OCI-M2 (cell line): Measurements from ENCODE around the gene PTPRR.
"Not testable (repeated sequence)": the region's sequence is repeated elsewhere in the genome, so short reads cannot be mapped to it uniquely, and the experiment has no call there.

Experiments
- DNase-seq: peaks from one replicate; lab custom pipeline; 2025; ENCODE audit not compliant: unreplicated experiment; lab: John Stamatoyannopoulos, UW

The PTPRR gene

DNA sequence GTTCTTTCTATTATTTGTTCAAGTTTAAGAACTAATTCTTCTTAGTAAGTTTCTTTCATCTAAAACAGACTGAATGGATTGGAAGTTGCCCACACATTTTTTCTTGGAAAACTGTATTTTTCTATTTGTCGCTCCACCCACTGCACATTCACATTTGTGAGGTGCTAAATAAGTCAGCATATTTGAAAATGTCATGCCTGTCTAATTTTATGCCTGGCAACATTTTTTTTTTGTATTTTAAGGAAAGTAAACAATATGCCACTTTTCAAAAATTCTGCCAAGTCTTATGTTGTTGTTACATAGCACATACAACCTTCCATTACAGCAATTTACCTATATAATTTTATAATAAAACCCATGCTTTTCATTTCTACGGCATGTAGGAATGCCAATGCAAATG, 170.6 kb downstream of the PTPRR start:
- no peak for DNase-seq

GRCh38 chr12:70748809-70749208, 171.7 kb downstream of the PTPRR start:
- DNase-seq = no peak

GRCh38 chr12:70747445-70748260, 172.9 kb downstream of the PTPRR start:
- no peak for DNase-seq

DNA sequence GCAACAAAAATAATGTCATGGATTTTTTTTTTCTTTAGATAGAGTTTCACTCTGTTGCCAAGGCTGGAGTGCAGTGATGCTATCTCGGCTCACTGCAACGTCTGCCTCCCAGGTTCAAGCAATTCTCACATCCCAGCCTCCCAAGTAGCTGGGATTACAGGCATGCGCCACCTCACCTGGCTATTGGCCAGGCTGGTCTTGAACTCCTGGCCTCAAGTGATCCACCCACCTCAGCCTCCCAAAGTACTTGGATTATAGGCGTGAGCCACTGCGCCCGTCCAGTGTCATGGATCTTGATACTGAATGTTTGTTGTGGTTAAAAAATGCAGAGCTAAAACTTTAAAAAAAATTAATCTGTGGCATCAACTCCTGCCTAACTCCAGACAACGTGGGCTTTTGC, 175.5 kb downstream of the PTPRR start:
- no peak for DNase-seq

GRCh38 chr12:70744178-70744577, 176.4 kb downstream of the PTPRR start:
- no peak for DNase-seq

- DNase-seq = no peak
Observed at GRCh38 chr12:70741256-70741655, 179.3 kb downstream of the PTPRR start.

GRCh38 chr12:70739756-70740155, 180.8 kb downstream of the PTPRR start:
- no peak for DNase-seq

- no peak for DNase-seq
Observed at GRCh38 chr12:70736351-70737133, 184.0 kb downstream of the PTPRR start.

DNA sequence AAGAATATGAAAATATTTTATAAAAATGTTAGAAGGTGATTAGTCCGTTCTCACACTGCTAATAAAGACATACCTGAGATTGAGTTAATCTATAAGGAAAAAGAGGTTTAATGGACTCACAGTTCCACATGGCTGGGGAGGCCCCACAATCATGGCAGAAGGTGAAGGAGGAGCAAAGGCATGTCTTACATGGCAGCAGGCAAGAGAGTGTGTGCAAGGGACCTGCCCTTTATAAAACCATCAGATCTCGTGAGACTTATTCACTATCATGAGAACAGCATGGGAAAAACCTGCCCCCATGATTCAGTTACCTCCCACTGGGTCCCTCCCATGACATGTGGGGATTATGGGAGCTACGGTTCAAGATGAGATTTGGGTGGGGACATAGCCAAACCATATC, 185.3 kb downstream of the PTPRR start:
- not testable (repeated sequence) for DNase-seq

- DNase-seq = no peak
Observed at GRCh38 chr12:70733385-70733784, 187.2 kb downstream of the PTPRR start.

GRCh38 chr12:70732287-70732686, 188.3 kb downstream of the PTPRR start:
- DNase-seq = no peak

- DNase-seq = no peak
Observed at GRCh38 chr12:70730675-70731180, 189.8 kb downstream of the PTPRR start.

GRCh38 chr12:70724444-70724843, 196.1 kb downstream of the PTPRR start:
- DNase-seq = no peak

DNA sequence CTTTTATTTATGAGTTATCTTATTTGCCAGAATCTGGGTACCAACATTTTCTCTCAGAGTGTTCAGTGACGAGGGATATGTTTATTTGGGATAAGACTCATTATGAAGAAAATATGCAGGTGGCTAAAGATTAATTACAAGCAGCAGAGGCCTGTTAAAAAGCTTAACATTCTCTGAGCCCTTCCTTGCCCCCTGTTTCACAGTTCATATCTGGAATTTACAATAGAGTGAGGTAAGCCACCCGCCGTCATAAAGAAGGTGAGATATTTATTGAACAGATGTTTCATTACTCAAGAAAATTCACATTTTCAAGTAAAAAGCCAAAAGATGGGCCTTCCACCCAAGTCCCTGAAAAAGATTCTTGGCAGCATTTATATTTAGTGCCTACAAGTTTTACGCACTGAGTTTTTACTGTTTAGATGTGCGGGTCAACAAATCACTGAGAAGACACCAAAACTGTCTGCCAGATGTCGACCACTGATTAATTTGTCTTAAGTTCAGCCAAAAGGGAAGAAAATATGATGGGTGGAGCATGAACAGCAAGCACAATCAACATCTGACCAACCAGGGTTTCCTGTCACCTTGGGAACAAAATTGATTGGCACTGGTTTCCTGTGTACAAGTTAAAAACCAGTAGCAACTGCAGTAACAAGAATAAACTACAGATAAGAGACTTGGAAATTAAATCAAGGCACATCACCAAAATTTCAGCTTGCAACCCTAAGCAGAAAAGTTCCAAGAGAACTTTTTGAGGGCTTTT, 197.8 kb downstream of the PTPRR start:
- no peak for DNase-seq

DNA sequence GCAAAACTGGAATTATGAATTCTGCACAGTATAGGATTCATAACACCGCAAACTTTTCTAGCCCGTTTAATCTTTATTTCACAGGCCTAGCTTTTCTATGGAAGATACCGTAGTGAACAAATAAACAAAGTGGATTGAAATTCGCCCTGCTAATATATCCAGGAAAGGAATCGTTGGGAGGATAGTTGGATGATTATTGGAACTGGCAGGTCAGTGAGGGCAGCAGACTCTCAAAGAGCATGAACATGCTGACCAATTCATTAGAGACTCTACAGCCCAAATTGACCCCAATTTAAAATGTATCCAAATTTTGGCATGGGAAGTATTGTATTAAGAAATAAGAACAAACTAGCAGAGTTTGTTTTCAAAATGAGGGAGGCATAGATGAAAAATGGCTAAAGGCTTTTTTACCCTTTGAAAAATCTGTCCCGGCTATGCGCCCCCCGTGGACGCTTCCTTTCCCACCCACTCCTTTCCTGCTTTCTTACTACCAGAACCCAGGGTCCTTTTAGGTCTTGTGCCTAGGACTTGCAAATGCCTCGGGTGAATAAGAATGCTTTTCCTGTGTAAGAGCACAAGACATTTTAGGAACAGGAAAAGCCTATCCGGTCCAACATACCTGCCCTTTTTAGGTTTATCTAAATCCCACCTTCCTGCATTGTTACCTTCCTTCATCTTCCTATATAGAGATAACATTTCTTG, 198.7 kb downstream of the PTPRR start:
- DNase-seq = no peak

- no peak for DNase-seq
Observed at GRCh38 chr12:70721216-70721615, 199.3 kb downstream of the PTPRR start.

- no peak for DNase-seq
Observed at GRCh38 chr12:70719672-70720420, 200.7 kb downstream of the PTPRR start.

DNA sequence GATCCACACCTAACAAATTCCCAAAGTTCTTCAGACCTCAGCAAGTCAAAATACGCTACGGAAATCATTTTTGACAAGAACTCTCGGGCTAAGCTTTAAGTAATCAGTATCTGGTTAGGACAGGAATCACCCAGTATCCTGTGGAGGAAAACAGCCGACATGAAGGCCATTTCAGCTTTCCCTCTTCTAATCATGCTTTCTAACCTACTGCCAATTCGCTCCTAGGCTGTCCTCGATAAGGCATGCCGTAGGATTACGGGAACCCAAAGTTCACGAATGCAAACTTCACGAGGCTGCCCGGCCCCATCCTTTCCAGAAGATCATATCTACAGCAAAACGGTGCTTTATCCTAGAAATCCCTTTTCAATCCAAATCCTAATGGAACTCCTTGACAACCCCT, 201.5 kb downstream of the PTPRR start:
- DNase-seq = no peak

DNA sequence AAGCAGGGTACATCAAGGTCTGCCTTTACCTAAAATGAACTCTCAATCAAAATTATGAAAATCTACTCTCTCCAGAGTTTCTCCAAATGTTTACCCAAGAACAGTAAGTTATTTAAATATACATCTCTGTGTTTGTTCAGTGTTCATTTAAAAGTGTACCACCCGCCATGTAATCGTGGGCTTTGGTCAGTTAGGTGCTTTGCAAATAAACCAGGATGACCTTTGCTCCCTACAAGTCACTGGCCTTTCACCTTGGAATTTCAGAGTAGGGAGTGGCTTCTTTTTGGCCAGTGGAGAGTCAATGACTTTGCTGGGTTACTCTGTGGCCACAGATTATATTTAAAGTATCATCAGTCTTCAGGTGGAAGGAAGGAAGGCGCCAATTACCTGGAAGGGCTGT, 208.7 kb downstream of the PTPRR start:
- DNase-seq = no peak

DNA sequence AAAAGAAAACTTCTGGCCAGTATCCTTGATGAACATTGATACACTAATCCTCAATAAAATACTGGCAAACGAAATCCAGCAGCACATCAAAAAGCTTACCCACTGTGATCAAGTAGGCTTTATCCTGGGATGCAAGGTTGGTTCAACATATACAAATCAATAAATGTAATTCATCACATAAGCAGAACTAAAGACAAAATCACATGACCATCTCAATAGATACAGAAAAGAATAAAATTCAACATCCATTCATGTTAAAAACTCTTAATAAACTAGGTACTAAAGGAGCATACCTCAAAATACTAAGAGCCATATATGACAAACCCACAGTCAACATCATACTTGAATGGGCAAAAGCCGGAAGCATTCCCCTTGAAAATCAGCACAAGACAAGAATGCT, 211.5 kb downstream of the PTPRR start:
- DNase-seq = no peak
